ENCODE measurements around the gene PKMYT1.

- no peak for TF ChIP-seq POLR2AphosphoS5 (IDR thresholded peaks at IDR 0.05)
- no peak for TF ChIP-seq SMC3 (conservative IDR thresholded peaks at IDR 0.05; ENCODE audit: poor library complexity)
- TF ChIP-seq EZH2 (IDR thresholded peaks at IDR 0.05; ENCODE audit: borderline replicate concordance, insufficient read depth, low read length, poor library complexity, severe bottlenecking): no peak
- TF ChIP-seq EP300 (conservative IDR thresholded peaks at IDR 0.05; ENCODE audit: poor library complexity, severe bottlenecking): no peak
- TF ChIP-seq CTCF (IDR thresholded peaks at IDR 0.05; ENCODE audit: poor library complexity, severe bottlenecking): no peak
- no peak for TF ChIP-seq TAF1 (IDR thresholded peaks at IDR 0.05; ENCODE audit: low read depth)
- TF ChIP-seq, protein P1, sequence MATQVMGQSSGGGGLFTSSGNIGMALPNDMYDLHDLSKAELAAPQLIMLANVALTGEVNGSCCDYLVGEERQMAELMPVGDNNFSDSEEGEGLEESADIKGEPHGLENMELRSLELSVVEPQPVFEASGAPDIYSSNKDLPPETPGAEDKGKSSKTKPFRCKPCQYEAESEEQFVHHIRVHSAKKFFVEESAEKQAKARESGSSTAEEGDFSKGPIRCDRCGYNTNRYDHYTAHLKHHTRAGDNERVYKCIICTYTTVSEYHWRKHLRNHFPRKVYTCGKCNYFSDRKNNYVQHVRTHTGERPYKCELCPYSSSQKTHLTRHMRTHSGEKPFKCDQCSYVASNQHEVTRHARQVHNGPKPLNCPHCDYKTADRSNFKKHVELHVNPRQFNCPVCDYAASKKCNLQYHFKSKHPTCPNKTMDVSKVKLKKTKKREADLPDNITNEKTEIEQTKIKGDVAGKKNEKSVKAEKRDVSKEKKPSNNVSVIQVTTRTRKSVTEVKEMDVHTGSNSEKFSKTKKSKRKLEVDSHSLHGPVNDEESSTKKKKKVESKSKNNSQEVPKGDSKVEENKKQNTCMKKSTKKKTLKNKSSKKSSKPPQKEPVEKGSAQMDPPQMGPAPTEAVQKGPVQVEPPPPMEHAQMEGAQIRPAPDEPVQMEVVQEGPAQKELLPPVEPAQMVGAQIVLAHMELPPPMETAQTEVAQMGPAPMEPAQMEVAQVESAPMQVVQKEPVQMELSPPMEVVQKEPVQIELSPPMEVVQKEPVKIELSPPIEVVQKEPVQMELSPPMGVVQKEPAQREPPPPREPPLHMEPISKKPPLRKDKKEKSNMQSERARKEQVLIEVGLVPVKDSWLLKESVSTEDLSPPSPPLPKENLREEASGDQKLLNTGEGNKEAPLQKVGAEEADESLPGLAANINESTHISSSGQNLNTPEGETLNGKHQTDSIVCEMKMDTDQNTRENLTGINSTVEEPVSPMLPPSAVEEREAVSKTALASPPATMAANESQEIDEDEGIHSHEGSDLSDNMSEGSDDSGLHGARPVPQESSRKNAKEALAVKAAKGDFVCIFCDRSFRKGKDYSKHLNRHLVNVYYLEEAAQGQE (IDR thresholded peaks at IDR 0.05; ENCODE audit: borderline replicate concordance): no peak
- no peak for TF ChIP-seq MXI1 (conservative IDR thresholded peaks at IDR 0.05; ENCODE audit: poor library complexity, severe bottlenecking)
- TF ChIP-seq RAD21 (conservative IDR thresholded peaks at IDR 0.05): no peak
These were observed 27.6 kb downstream of the PKMYT1 start for GRCh38 chr16:2952679-2953078.
